CD4-positive, alpha-beta T cell (primary cell): Measurements from ENCODE around the gene ZNF646. TPM values are rescaled to one million over a fixed set of nuclear protein-coding genes. Genes with fewer than 3 reads are reported as not detected.

ENCODE experiments used
- ATAC-seq: fragments of 200-7000 bp; cut with Tn5 transposase; one replicate; pipeline ENCODE4 v1.10.0; 2022; ENCODE audit warnings: mild to moderate bottlenecking; ENCODE audit not compliant: poor library complexity
- CTCF ChIA-PET: fragments of 350-600 bp; sonication (Branson Sonifier 250); formaldehyde crosslinking; loops from one replicate; lab custom pipeline; 2021; ENCODE audit warnings: antibody characterized with exemption, inconsistent platforms; lab: Charles Lee
- POLR2A ChIA-PET: fragments of 350-600 bp; sonication (Branson Sonifier 250); formaldehyde crosslinking; loops from one replicate; lab custom pipeline; 2021; ENCODE audit warnings: antibody characterized with exemption, inconsistent platforms; lab: Charles Lee
- DNase-seq, 14 experiments: peaks; one replicate each; pipeline ENCODE4 v3.0.0-alpha.2; 2013 to 2020; ENCODE audit warnings: mixed read lengths in 2 of 14
- H3K27ac ChIP-seq, 2 donors: one replicate each; pipeline versions ENCODE4 v1.5.1 to v1.7.0; 2013; ENCODE audit warnings: low read length in 2 of 2, low read depth in 1 of 2, mild to moderate bottlenecking in 1 of 2
- H3K27me3 ChIP-seq, 2 experiments: 1 replicate in 1 of 2; 2 replicates in 1 of 2; pipeline versions ENCODE4 v1.6.1 to v1.7.0; 2013; ENCODE audit warnings: low read length in 2 of 2, control low read depth in 1 of 2, mild to moderate bottlenecking in 1 of 2, moderate library complexity in 1 of 2; ENCODE audit not compliant: insufficient read depth in 2 of 2, control insufficient read depth in 1 of 2
- H3K36me3 ChIP-seq: one replicate; pipeline ENCODE4 v1.6.1; 2013; ENCODE audit warnings: low read length, control low read depth; ENCODE audit not compliant: insufficient read depth
- H3K4me1 ChIP-seq: one replicate; pipeline ENCODE4 v1.6.1; 2013; ENCODE audit warnings: low read length, control low read depth; ENCODE audit not compliant: insufficient read depth
- H3K4me3 ChIP-seq: one replicate; pipeline ENCODE4 v1.5.1; 2013; ENCODE audit warnings: mild to moderate bottlenecking, low read length, moderate library complexity
- H3K9me3 ChIP-seq, 2 experiments: 1 replicate in 1 of 2; 2 replicates in 1 of 2; pipeline versions ENCODE4 v1.6.1 to v1.7.0; 2013; ENCODE audit warnings: low read length in 2 of 2, mild to moderate bottlenecking in 2 of 2, control low read depth in 1 of 2, moderate library complexity in 1 of 2; ENCODE audit not compliant: control insufficient read depth in 1 of 2, insufficient read depth in 1 of 2
- H3K27ac Mint-ChIP-seq: one replicate; pipeline ENCODE4 v1.8.0; 2020; ENCODE audit warnings: mixed read lengths
- H3K27me3 Mint-ChIP-seq: one replicate; pipeline ENCODE4 v1.8.0; 2021; ENCODE audit warnings: mixed read lengths
- H3K36me3 Mint-ChIP-seq: one replicate; pipeline ENCODE4 v1.8.0; 2021; ENCODE audit warnings: low read depth, mixed read lengths
- H3K4me1 Mint-ChIP-seq: one replicate; pipeline ENCODE4 v1.8.0; 2021; ENCODE audit warnings: low read depth, mixed read lengths
- H3K4me3 Mint-ChIP-seq: one replicate; pipeline ENCODE4 v1.8.0; 2020; ENCODE audit warnings: mild to moderate bottlenecking, mixed read lengths
- H3K9me3 Mint-ChIP-seq: one replicate; pipeline ENCODE4 v1.8.0; 2020; ENCODE audit warnings: mixed read lengths
- intact Hi-C, 2 experiments: fragments of 100-400 bp; cut with DNase I in 1 of 2; cut with micrococcal nuclease in 1 of 2; formaldehyde crosslinking; loops; one replicate each; pipeline versions ENCODE4 v1.15.1 to v1.9.0; 2023 to 2025; cut with DNase I, micrococcal nuclease
- total RNA-seq, 174 experiments: library from RNA in 2 of 174; stranded (reverse) in 2 of 174; gene quantifications; one replicate each; pipeline ENCODE4 v1.2.3 and lab custom pipeline; 2021 to 2026
- TF ChIP-seq, protein P1 (sequence below): fragments of 200-600 bp; IDR thresholded peaks from one replicate; pipeline ENCODE4 v1.8.0; 2022; ENCODE audit warnings: antibody characterized with exemption, mild to moderate bottlenecking

ZNF646 gene
- total RNA-seq, 2 experiments from 2014 or later: 14.3 to 16.6 TPM

DNA sequence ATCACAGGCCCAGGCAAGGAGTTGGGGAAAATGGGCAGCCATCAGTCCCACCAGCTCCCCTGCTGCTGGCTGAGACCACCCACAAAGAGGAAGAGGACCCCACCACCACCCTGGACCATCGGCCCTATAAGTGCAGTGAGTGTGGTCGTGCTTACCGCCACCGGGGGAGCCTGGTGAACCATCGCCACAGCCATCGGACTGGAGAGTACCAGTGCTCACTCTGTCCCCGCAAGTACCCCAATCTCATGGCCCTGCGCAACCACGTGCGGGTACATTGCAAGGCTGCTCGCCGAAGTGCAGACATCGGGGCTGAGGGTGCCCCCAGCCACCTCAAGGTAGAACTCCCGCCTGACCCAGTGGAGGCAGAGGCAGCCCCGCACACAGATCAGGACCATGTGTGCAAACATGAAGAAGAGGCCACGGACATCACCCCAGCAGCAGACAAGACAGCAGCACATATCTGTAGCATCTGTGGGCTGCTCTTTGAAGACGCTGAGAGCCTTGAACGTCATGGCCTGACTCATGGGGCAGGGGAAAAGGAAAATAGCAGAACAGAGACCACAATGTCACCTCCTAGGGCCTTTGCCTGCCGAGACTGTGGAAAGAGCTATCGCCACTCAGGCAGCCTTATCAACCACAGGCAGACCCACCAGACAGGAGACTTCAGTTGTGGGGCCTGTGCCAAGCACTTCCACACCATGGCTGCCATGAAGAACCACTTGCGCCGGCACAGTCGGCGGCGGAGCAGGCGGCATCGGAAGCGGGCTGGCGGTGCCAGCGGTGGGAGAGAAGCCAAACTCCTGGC lies 3.6 kb downstream of the ZNF646 start:
- intact Hi-C loops: loop anchor here in 1 of 2 experiments (10.0 kb wide), 2 partner anchors 123 to 153 kb away; partner anchors contain the start of genes FBXL19 and SETD1A
- ChIA-PET POLR2A (no interaction called here), CTCF (no interaction called here)
- no peak overlapping the region for H3K4me3 ChIP-seq
- H3K27me3 Mint-ChIP-seq: no peaks in the 10 kb centered on the region
- H3K4me1 ChIP-seq: peaks cover 37% of the 10 kb centered on the region
- TF ChIP-seq, protein P1, sequence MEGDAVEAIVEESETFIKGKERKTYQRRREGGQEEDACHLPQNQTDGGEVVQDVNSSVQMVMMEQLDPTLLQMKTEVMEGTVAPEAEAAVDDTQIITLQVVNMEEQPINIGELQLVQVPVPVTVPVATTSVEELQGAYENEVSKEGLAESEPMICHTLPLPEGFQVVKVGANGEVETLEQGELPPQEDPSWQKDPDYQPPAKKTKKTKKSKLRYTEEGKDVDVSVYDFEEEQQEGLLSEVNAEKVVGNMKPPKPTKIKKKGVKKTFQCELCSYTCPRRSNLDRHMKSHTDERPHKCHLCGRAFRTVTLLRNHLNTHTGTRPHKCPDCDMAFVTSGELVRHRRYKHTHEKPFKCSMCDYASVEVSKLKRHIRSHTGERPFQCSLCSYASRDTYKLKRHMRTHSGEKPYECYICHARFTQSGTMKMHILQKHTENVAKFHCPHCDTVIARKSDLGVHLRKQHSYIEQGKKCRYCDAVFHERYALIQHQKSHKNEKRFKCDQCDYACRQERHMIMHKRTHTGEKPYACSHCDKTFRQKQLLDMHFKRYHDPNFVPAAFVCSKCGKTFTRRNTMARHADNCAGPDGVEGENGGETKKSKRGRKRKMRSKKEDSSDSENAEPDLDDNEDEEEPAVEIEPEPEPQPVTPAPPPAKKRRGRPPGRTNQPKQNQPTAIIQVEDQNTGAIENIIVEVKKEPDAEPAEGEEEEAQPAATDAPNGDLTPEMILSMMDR: no peak
- no peak overlapping the region for H3K27ac ChIP-seq
- no peaks in the 10 kb centered on the region for H3K9me3 Mint-ChIP-seq
- H3K9me3 ChIP-seq: no peaks in the 10 kb centered on the region
- no peak for ATAC-seq
- no peak overlapping the region for H3K4me3 Mint-ChIP-seq
- peaks cover 22% of the 10 kb centered on the region for H3K4me1 Mint-ChIP-seq
- H3K27ac Mint-ChIP-seq: no peak overlapping the region
- no peaks in the 10 kb centered on the region for H3K27me3 ChIP-seq
- H3K36me3 Mint-ChIP-seq: peaks cover 71% of the 10 kb centered on the region
- no peak for DNase-seq
- H3K36me3 ChIP-seq: peaks cover 61% of the 10 kb centered on the region

DNA sequence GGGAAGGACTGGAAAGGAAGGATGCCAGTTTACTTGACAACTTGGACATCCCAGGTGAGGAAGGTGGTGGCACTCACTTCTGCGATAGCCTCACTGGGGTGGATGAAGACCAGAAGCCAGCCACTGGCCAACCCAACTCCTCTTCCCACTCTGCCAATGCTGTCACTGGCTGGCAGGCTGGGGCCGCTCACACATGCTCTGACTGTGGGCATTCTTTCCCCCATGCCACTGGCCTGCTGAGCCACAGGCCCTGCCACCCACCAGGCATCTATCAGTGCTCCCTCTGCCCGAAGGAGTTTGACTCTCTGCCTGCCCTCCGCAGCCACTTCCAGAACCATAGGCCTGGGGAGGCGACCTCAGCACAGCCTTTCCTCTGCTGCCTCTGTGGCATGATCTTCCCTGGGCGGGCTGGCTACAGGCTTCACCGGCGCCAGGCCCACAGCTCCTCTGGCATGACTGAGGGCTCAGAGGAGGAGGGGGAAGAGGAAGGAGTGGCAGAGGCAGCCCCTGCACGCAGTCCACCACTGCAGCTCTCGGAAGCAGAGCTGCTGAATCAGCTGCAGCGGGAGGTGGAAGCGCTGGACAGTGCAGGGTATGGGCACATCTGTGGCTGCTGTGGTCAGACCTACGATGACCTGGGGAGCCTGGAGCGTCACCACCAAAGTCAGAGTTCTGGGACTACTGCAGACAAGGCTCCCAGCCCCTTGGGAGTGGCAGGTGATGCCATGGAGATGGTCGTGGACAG lies 4.5 kb downstream of the ZNF646 start:
- H3K27me3 Mint-ChIP-seq: no peaks in the 10 kb centered on the region
- no peak overlapping the region for H3K27ac Mint-ChIP-seq
- TF ChIP-seq, protein P1: no peak
- Histone ChIP-seq H3K27me3 (no peaks in the 10 kb centered on the region), H3K9me3 (no peaks in the 10 kb centered on the region), H3K36me3 (peaks cover 66% of the 10 kb centered on the region), H3K4me1 (peaks cover 34% of the 10 kb centered on the region), H3K4me3 (no peak overlapping the region), H3K27ac (no peak overlapping the region)
- POLR2A ChIA-PET: no interaction called here
- intact Hi-C loops: loop anchor here in 1 of 2 experiments (10.0 kb wide), 2 partner anchors 124 to 154 kb away; partner anchors contain the start of genes FBXL19 and SETD1A
- peaks cover 76% of the 10 kb centered on the region for H3K36me3 Mint-ChIP-seq
- peaks cover 21% of the 10 kb centered on the region for H3K4me1 Mint-ChIP-seq
- H3K4me3 Mint-ChIP-seq: no peak overlapping the region
- CTCF ChIA-PET: no interaction called here
- DNase-seq (no peak), ATAC-seq (no peak)
- no peaks in the 10 kb centered on the region for H3K9me3 Mint-ChIP-seq

DNA sequence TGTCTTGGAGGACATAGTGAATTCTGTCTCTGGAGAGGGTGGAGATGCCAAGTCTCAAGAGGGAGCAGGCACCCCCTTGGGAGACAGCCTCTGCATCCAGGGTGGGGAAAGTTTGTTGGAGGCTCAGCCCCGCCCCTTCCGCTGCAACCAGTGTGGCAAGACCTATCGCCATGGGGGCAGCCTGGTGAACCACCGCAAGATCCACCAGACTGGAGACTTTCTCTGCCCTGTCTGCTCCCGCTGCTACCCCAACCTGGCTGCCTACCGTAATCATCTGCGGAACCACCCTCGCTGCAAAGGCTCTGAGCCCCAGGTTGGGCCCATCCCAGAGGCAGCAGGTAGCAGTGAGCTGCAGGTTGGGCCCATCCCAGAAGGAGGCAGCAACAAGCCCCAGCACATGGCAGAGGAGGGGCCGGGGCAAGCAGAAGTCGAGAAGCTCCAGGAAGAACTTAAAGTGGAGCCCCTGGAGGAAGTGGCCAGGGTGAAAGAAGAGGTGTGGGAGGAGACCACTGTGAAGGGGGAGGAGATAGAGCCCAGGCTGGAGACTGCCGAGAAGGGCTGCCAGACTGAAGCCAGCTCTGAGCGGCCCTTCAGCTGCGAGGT lies 5.2 kb downstream of the ZNF646 start:
- POLR2A ChIA-PET: no interaction called here
- Histone ChIP-seq H3K27me3 (no peaks in the 10 kb centered on the region), H3K4me1 (peaks cover 34% of the 10 kb centered on the region), H3K4me3 (no peak overlapping the region), H3K36me3 (peaks cover 66% of the 10 kb centered on the region), H3K27ac (no peak overlapping the region), H3K9me3 (no peaks in the 10 kb centered on the region)
- Mint-ChIP-seq H3K27me3 (no peaks in the 10 kb centered on the region), H3K4me3 (no peak overlapping the region), H3K27ac (no peak overlapping the region), H3K36me3 (peaks cover 70% of the 10 kb centered on the region), H3K4me1 (peaks cover 20% of the 10 kb centered on the region), H3K9me3 (no peaks in the 10 kb centered on the region)
- intact Hi-C loops: loop anchor here in 1 of 2 experiments (10.0 kb wide), 2 partner anchors 125 to 155 kb away; partner anchors contain the start of genes FBXL19 and SETD1A
- no peak for DNase-seq
- TF ChIP-seq, protein P1: no peak
- CTCF ChIA-PET: no interaction called here
- no peak for ATAC-seq
